Hepatocyte (in vitro differentiated cells): ENCODE measurements around the gene FSCN2. TPM values are rescaled to one million over a fixed set of nuclear protein-coding genes. Genes with fewer than 3 reads are reported as not detected.

Experiments used
- DNase-seq: peaks from one replicate; pipeline ENCODE4 v3.0.0-alpha.2; 2016; ENCODE audit warnings: low spot score
- H2AFZ ChIP-seq: fragments of 200-600 bp; sonication (generic); 2 replicates; pipeline ENCODE4 v1.6.0; 2016; ENCODE audit warnings: antibody characterized with exemption, mild to moderate bottlenecking
- H3K27ac ChIP-seq: fragments of 200-600 bp; sonication (generic); 2 replicates; pipeline ENCODE4 v1.5.1; 2016; ENCODE audit warnings: mild to moderate bottlenecking
- H3K27me3 ChIP-seq: fragments of 200-600 bp; sonication (generic); 2 replicates; pipeline ENCODE4 v1.6.1; 2016
- H3K36me3 ChIP-seq: fragments of 200-600 bp; sonication (generic); replicated peaks from 2 replicates; pipeline ENCODE4 v1.5.1; 2016; ENCODE audit warnings: low read depth; ENCODE audit not compliant: insufficient read depth
- H3K4me1 ChIP-seq: fragments of 200-600 bp; sonication (generic); 2 replicates; pipeline ENCODE4 v1.5.1; 2016; ENCODE audit warnings: mild to moderate bottlenecking, moderate library complexity; ENCODE audit not compliant: insufficient read depth
- H3K4me2 ChIP-seq: fragments of 200-600 bp; sonication (generic); 2 replicates; pipeline ENCODE4 v1.6.0; 2016
- H3K4me3 ChIP-seq: fragments of 200-600 bp; sonication (generic); 2 replicates; pipeline ENCODE4 v1.5.1; 2016; ENCODE audit warnings: mild to moderate bottlenecking
- H3K79me2 ChIP-seq: fragments of 200-600 bp; sonication (generic); 2 replicates; pipeline ENCODE4 v1.6.0; 2017; ENCODE audit warnings: mild to moderate bottlenecking
- H3K9me2 ChIP-seq: fragments of 200-600 bp; sonication (generic); replicated peaks from 2 replicates; pipeline ENCODE4 v1.6.0; 2017; ENCODE audit warnings: mild to moderate bottlenecking; ENCODE audit not compliant: insufficient read depth
- H3K9me3 ChIP-seq: fragments of 200-600 bp; sonication (generic); 2 replicates; pipeline ENCODE4 v1.5.1; 2016; ENCODE audit warnings: low read depth, mild to moderate bottlenecking
- H4K20me1 ChIP-seq: fragments of 200-600 bp; sonication (generic); 2 replicates; pipeline ENCODE4 v1.6.0; 2016; ENCODE audit warnings: mild to moderate bottlenecking; ENCODE audit not compliant: insufficient read depth, poor library complexity, severe bottlenecking
- CTCF ChIP-seq: fragments of 200-600 bp; sonication (generic); IDR thresholded peaks from 2 replicates; pipeline ENCODE4 v1.5.1; 2016; ENCODE audit warnings: antibody characterized with exemption, mild to moderate bottlenecking; ENCODE audit not compliant: poor library complexity
- EZH2 ChIP-seq: fragments of 200-600 bp; sonication (generic); IDR thresholded peaks from 2 replicates; pipeline ENCODE4 v1.6.1; 2016; ENCODE audit warnings: antibody characterized with exemption, mild to moderate bottlenecking, borderline replicate concordance
- EZH2phosphoT487 ChIP-seq: fragments of 200-600 bp; sonication (generic); IDR thresholded peaks from one replicate; pipeline ENCODE4 v1.6.1; 2018; ENCODE audit warnings: antibody characterized with exemption, mild to moderate bottlenecking, low read depth, moderate library complexity; ENCODE audit not compliant: unreplicated experiment, severe bottlenecking
- WGBS: methylation state at CpG from one replicate; pipeline ENCODE4 v1.1.6; 2016; ENCODE audit warnings: low lambda C conversion rate; ENCODE audit errors: missing lambda C conversion rate; 5-methylcytosine and 5-hydroxymethylcytosine counted together
- polyA plus RNA-seq: library from polyadenylated mRNA; unstranded; fragments of >200 nt; fragmentation: Nextera tagmentation; extraction: Ambion mirVana; gene quantifications from 2 replicates; pipeline ENCODE4 v1.2.1, GENCODE V29; 2016
- total RNA-seq: library from RNA; depleted of rRNA; stranded (reverse); fragments of >200 nt; gene quantifications from 2 replicates; pipeline ENCODE4 v1.2.3, GENCODE V29; 2014

FSCN2 gene
- total and polyA plus RNA-seq, 2 experiments from 2014 or later, result 0.40 to 3.7 TPM

GRCh38 chr17:81532490-81533287 lies 4.5 kb downstream of the FSCN2 start:
- Histone ChIP-seq H3K9me3 (no peaks in the 10 kb centered on the region), H3K27ac (no peak overlapping the region), H3K79me2 (no peaks in the 10 kb centered on the region), H3K4me3 (no peak overlapping the region), H3K36me3 (no peaks in the 10 kb centered on the region), H2AFZ (no peak overlapping the region), H3K9me2 (no peaks in the 10 kb centered on the region), H4K20me1 (no peaks in the 10 kb centered on the region), H3K4me1 (peaks cover 9% of the 10 kb centered on the region), H3K4me2 (no peak overlapping the region), H3K27me3 (peaks cover 13% of the 10 kb centered on the region)
- DNase-seq, result no peak
- TF ChIP-seq EZH2phosphoT487 (no peak), EZH2 (no peak), CTCF (no peak)
- WGBS, result 92% methylated on average over 10 of the region's 11 CpGs

GRCh38 chr17:81533339-81534141 lies 5.4 kb downstream of the FSCN2 start:
- H3K27me3 ChIP-seq, result peaks cover 13% of the 10 kb centered on the region

GRCh38 chr17:81534157-81535006 lies 6.2 kb downstream of the FSCN2 start:
- no peak overlapping the region for H2AFZ ChIP-seq
- H3K27ac ChIP-seq, result no peak overlapping the region
- DNase-seq, result no peak
- no peak overlapping the region for H3K4me3 ChIP-seq
- no peaks in the 10 kb centered on the region for H3K36me3 ChIP-seq
- H3K4me1 ChIP-seq, result peaks cover 9% of the 10 kb centered on the region
- H3K9me3 ChIP-seq, result no peaks in the 10 kb centered on the region
- WGBS, result 72% methylated on average over 5 of the region's 6 CpGs
- no peaks in the 10 kb centered on the region for H3K79me2 ChIP-seq
- peaks cover 13% of the 10 kb centered on the region for H3K27me3 ChIP-seq
- H4K20me1 ChIP-seq, result no peaks in the 10 kb centered on the region
- no peak overlapping the region for H3K4me2 ChIP-seq
- no peaks in the 10 kb centered on the region for H3K9me2 ChIP-seq
- TF ChIP-seq EZH2phosphoT487 (no peak), CTCF (no peak), EZH2 (no peak)

More at GRCh38 chr17:81533339-81534141, 5.4 kb downstream of the FSCN2 start:
- no peaks in the 10 kb centered on the region for H4K20me1 ChIP-seq
- peak overlapping the region; percentile 34 for H3K27ac ChIP-seq
- WGBS, result 73% methylated on average over 20 of the region's 21 CpGs
- no peaks in the 10 kb centered on the region for H3K9me2 ChIP-seq
- no peaks in the 10 kb centered on the region for H3K9me3 ChIP-seq
- H3K36me3 ChIP-seq, result no peaks in the 10 kb centered on the region
- no peaks in the 10 kb centered on the region for H3K79me2 ChIP-seq
- TF ChIP-seq EZH2, result no peak
- H3K4me3 ChIP-seq, result no peak overlapping the region
- H3K4me1 ChIP-seq, result peaks cover 9% of the 10 kb centered on the region
- no peak overlapping the region for H3K4me2 ChIP-seq
- no peak for DNase-seq
- H2AFZ ChIP-seq, result no peak overlapping the region
